HL-60/S4 (cell line): ENCODE results near the gene GPC5.

ENCODE experiments used
- in situ Hi-C: fragments of 300-500 bp; cut with MboI; formaldehyde crosslinking; loops from 2 replicates; pipeline ENCODE4 v1.14.3; 2022; ENCODE audit warnings: low sequenced_read_pairs

GPC5 gene

GRCh38 chr13:92315265-92315664 lies 916.8 kb downstream of the GPC5 start:
- in situ Hi-C loops = no loop called here

DNA sequence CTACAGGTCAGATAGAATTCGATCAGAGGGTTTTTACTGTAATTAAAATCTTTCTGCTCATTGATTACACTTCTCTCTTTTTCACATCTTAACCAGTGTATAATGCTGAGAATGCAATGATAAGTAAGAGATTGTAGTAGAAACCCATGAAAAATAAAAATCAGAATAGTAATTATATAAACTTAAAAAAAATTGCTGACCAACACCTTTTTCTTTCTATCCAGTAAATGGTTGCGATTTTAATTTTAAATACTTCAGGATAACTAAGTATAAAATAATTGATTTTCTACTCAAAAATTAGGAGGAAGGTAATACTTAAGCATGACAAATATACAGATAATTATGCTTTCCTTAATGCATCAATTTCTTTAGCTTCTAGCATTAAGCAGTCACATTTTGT lies 917.6 kb downstream of the GPC5 start:
- in situ Hi-C loops = no loop called here

GRCh38 chr13:92317066-92317465 lies 918.6 kb downstream of the GPC5 start:
- in situ Hi-C loops = no loop called here

DNA sequence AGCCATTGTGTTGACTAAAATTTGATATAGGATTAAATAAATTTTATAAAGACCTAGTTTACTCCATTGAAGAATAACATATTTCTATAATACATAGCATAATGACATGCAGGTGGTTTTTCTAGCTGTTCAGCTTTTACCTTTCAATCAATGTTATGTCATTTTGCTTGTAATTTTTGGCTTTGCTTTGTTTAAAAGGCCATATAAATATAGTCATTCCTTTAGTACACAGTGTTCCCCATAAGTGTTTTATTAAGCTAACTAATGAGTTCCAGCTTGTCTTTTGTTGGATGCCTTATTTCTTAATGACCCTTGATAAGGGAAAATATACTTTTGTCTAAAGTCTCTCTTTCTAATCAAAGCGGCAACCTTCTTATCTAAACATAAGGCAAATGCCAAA lies 921.9 kb downstream of the GPC5 start:
- in situ Hi-C loops = no loop called here

DNA sequence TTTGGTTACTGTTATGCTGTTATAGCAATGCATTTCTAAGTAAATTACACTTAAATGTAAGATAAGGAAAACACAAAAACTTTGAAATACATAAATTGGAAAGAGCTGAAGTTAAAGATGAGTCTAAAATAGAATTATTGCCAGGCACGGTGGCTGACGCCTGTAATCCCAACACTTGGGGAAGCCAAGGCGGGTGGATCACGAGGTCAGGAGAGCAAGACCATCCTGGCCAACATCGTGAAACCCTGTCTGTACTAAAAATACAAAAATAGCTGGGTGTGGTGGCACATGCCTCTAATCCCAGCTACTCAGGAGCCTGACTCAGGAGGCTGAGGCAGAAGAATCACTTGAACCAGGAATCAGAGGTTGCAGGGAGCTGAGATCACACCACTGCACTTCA lies 922.8 kb downstream of the GPC5 start:
- in situ Hi-C loops = no loop called here

GRCh38 chr13:92345627-92346026 lies 947.2 kb downstream of the GPC5 start:
- in situ Hi-C loops = no loop called here

- in situ Hi-C loops = no loop called here
These were observed 947.6 kb downstream of the GPC5 start for GRCh38 chr13:92346046-92346445.

GRCh38 chr13:92354583-92354982 lies 956.2 kb downstream of the GPC5 start:
- in situ Hi-C loops = no loop called here

DNA sequence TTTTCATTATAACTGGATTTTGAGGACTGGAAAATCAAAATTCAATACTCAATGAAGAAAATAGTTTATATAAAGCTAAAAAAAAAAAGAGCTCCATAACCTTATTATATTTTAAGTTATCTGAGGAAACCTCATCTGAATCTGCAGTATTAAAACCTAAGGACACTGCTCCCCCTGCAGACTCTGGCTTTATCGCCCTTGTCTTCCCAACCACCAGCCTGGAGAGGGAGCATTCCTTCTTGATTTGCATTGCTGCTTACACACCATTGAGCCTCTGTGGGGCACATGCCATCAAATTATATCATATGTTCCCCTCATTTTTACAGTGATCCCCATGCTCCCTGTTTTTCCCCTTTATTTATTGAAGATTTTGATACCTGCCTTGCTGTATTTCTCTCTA lies 956.8 kb downstream of the GPC5 start:
- in situ Hi-C loops = no loop called here

DNA sequence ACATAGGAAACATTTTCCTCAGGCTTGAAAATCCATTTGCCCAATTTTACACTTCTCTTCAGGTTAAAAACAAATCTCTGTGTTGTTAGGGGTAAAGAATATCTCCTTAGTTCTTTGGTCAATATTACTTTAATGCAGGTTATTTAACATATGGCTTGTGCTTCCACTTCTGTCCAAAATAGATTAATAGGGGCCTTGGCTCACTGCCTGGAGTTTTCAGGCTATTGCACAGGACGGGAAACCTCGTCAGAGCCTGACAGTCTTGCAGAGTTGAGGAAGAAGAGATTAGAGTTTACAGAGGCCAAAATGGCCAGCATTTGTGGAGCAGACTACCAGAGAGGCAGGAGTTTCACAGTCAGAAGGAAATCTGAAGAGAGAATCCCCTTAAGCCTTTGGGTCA lies 964.3 kb downstream of the GPC5 start:
- in situ Hi-C loops = no loop called here

DNA sequence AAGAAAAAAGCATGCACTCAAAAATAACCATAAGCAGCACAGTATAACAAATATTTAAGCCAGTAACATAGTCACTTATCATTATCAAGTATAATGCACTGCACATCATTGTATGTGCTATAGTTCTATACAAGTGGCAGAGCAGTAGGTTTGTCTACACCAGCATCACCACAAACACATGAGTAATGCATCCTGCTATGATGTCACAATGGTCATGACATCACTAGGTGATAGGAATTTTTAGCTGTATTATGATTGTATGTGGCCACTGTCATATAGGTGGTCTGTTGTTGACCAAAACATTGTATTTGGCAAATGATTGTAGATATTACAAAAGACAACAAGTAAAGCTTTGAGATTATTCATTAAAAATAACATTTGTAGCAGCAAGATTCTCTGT lies 967.5 kb downstream of the GPC5 start:
- in situ Hi-C loops = no loop called here

DNA sequence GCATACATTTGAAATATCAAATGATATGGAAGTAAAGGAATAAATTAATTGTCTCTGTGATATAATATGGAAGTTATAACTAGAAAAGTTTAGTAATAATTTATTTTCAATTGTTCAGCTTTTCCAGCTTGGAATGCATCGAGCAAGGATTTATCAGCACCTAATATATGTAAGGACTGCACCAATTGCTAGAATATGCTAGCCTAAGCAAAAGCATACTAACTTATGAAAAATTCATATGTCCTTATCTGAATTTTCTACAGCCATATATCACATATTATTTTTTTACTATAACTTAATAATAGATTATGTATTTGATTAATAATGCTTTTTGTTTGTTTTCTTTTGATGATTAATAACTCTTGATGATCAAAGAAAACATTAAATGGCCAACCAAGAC lies 979.0 kb downstream of the GPC5 start:
- in situ Hi-C loops = no loop called here

GRCh38 chr13:92379371-92379770 lies 981.0 kb downstream of the GPC5 start:
- in situ Hi-C loops = no loop called here

DNA sequence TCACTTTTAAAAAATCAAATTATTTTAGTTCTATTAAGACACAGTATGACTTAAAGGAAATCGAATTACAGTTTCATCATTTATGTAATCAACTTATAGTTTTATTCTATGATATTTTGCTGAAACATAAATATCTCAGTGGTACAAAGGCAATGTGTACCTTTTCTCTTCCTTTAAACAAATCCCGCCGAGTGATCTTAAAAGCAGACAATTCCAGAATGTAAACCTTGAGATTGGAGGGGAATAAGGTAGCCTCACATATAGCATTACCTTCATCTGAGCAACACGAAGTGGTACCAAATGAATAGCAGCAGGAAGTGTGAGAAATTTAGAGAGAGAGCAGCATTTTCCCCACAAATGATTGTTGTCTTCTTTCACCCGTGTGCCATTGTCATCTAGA lies 986.0 kb downstream of the GPC5 start:
- in situ Hi-C loops = no loop called here

- in situ Hi-C loops = no loop called here
These were observed 988.8 kb downstream of the GPC5 start for GRCh38 chr13:92387245-92387644.

- in situ Hi-C loops = no loop called here
These were observed 991.8 kb downstream of the GPC5 start for GRCh38 chr13:92390217-92390616.

GRCh38 chr13:92403606-92404005 lies 1005.2 kb downstream of the GPC5 start:
- in situ Hi-C loops = no loop called here

GRCh38 chr13:92407858-92408257 lies 1009.4 kb downstream of the GPC5 start:
- in situ Hi-C loops = no loop called here

DNA sequence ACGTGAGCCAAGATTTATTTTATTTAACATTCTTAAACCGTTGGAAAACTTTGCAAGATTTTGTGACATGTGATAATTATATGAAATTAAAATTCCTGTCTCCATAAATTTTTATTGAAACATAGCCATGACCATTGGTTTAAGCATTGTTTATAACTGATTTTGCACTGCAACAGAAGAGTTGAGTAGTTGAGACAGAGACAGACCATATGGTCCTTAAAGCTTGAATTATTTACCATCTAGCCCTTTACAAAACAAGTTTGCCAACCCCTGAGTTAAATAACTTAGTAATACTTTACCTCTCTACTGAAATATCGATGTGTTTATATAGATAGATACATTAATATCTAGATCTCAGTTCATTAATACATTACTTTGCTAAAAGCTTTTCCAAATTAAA lies 1014.1 kb downstream of the GPC5 start:
- in situ Hi-C loops = no loop called here

DNA sequence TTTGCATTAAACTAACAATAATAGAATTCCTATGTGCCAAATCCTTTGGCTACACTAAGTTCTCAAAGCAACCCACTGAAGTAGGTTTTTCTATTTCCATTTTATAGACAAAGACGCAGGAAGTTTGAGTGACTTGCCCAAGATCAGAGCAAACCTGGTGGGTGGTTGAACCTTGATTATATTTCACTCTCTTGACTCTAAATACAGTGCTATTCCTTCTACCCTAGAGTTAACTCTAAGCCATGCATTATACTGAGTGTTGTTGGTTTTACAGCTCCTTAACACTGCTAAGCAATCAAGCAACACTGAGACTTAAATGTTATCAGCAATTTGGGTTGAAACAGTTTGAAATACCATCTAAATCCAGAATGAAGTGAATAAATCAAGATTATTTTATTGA lies 1014.6 kb downstream of the GPC5 start:
- in situ Hi-C loops = no loop called here

DNA sequence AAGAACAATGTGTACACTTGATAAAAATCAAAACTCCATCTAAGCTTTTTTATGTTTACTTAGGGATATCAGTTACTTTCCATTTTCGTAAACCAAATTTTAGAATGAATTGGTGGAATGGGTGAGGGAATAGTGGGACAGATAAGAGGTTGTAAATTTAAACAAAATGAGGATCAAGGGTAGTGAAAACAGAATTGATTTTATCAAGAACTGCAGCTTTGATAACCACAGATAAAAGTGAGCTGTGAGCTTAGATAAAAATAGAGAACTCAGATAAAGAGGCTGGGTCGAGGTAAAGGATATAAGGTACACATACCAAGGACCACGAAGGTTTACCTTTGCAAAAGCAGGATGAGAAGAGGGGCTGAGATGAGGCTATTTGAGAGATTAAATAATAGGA lies 1015.0 kb downstream of the GPC5 start:
- in situ Hi-C loops = no loop called here

GRCh38 chr13:92414851-92415250 lies 1016.4 kb downstream of the GPC5 start:
- in situ Hi-C loops = no loop called here

GRCh38 chr13:92415781-92416180 lies 1017.4 kb downstream of the GPC5 start:
- in situ Hi-C loops = no loop called here

DNA sequence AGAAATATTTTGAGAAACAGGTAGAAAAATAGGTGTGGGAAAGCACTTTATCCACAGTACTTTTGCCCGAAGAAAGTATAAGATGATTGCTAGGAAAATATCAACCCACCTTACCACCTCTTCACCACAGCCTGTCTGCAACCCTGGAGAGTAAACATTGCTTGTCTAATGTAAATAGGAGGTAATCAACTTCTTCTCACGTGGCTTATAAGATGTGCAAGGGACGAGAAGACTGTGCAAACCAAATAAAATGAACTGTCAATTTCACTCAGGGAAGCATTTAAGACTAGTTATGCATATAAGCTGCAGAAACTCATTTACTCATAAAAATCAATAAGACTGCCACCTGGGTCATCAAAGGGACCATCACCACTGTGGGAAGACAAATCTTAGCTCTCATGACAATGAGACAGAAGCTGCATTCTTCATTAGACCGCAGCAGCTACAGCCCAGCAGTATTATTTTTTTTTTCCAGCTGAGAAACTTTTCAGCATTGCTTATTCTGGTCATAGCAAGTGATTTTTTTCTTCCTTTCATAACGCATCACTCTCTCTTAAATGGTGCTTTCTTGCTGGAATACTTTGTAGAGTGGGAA lies 1020.5 kb downstream of the GPC5 start:
- in situ Hi-C loops = no loop called here
